GM21367 (cell line): ENCODE results near the gene PATE4.

Experiments
- ATAC-seq: cut with Tn5 transposase; IDR thresholded peaks from one replicate; pipeline ENCODE4 v1.9.1; 2021; ENCODE audit not compliant: unreplicated experiment

Gene PATE4

GRCh38 chr11:125887373-125888324 lies 54.5 kb downstream of the PATE4 start, which contains the start of gene HYLS1:
HYLS1 (plus strand) TSS chr11:125887668; CDS start chr11:125899369, 11,701 bp downstream.
- ATAC-seq = peak; percentile 86
